Heart left ventricle (tissue), 16 donors: ENCODE results near the gene TPD52L2. TPM values are rescaled to one million over a fixed set of nuclear protein-coding genes. Genes with fewer than 3 reads are reported as not detected.

ENCODE experiments used
- ATAC-seq, 4 donors: fragments of 200-7000 bp; cut with Tn5 transposase; one replicate each; pipeline ENCODE4 v1.9.1; 2020 to 2022; ENCODE audit warnings: moderate library complexity in 4 of 4, mild to moderate bottlenecking in 3 of 4, moderate number of reproducible peaks in 1 of 4
- DNase-seq, 5 donors: peaks; one replicate each; pipeline ENCODE4 v3.0.0-alpha.2; 2020
- H3K27ac ChIP-seq, 12 donors: fragments of 200-600 bp; sonication (generic) in 4 of 12; one replicate each; pipeline versions ENCODE4 v1.5.0 to v1.8.0; 2016 to 2022; ENCODE audit warnings: mild to moderate bottlenecking in 2 of 12
- H3K27me3 ChIP-seq, 9 donors: fragments of 200-600 bp; sonication (generic) in 2 of 9; one replicate each; pipeline versions ENCODE4 v1.5.1 to v1.8.0; 2016 to 2022; ENCODE audit warnings: mild to moderate bottlenecking in 3 of 9
- H3K36me3 ChIP-seq, 9 donors: fragments of 200-600 bp; sonication (generic) in 2 of 9; one replicate each; pipeline versions ENCODE4 v1.5.0 to v1.8.0; 2018 to 2022; ENCODE audit warnings: mild to moderate bottlenecking in 2 of 9
- H3K4me1 ChIP-seq, 12 donors: fragments of 200-600 bp; sonication (generic) in 4 of 12; one replicate each; pipeline versions ENCODE4 v1.5.0 to v1.8.0; 2016 to 2022; ENCODE audit warnings: mild to moderate bottlenecking in 3 of 12
- H3K4me3 ChIP-seq, 12 donors: fragments of 200-600 bp; sonication (generic) in 4 of 12; one replicate each; pipeline versions ENCODE4 v1.5.0 to v1.8.0; 2017 to 2022; ENCODE audit warnings: mild to moderate bottlenecking in 9 of 12, moderate library complexity in 4 of 12
- H3K9me3 ChIP-seq, 12 donors: fragments of 200-600 bp; sonication (generic) in 4 of 12; one replicate each; pipeline versions ENCODE4 v1.5.0 to v1.8.0; 2016 to 2022; ENCODE audit warnings: mild to moderate bottlenecking in 1 of 12
- CTCF ChIP-seq, 12 donors: fragments of 200-600 bp; sonication (generic) in 4 of 12; IDR thresholded peaks; one replicate each; pipeline versions ENCODE4 v1.5.0 to v1.8.0; 2018 to 2022; ENCODE audit warnings: antibody characterized with exemption in 12 of 12, mild to moderate bottlenecking in 5 of 12
- POLR2A ChIP-seq, 2 donors: fragments of 450-650 bp; IDR thresholded peaks; one replicate each; pipeline ENCODE4 v1.6.1; 2017; ENCODE audit warnings: antibody characterized with exemption in 2 of 2, mild to moderate bottlenecking in 2 of 2, moderate library complexity in 2 of 2
- WGBS, 4 donors: extraction: QIAGEN DNeasy Blood & Tissue Kit in 2 of 4; methylation state at CpG; one replicate each; pipeline versions ENCODE4 v1.1.5 to v1.1.7; 2013 to 2018; 5-methylcytosine and 5-hydroxymethylcytosine counted together
- intact Hi-C, 10 donors: fragments of 100-400 bp; cut with DNase I; formaldehyde crosslinking; loops; one replicate each; pipeline versions ENCODE4 v1.11.1 to v1.14.2; 2022
- polyA plus RNA-seq, 2 donors: library from polyadenylated mRNA; stranded (reverse); fragments of 200-250 nt; gene quantifications; one replicate each; pipeline ENCODE4 v1.2.3, GENCODE V29; 2013
- total RNA-seq, 9 donors: library from RNA; depleted of rRNA in 2 of 9; stranded (reverse); fragments of >200 nt in 2 of 9; fragmentation: NEBNext Ultra II Directional in 3 of 9; extraction: Animal tissue kit (Norgen Biotek cat#: 25700) in 3 of 9; gene quantifications; one replicate each; pipeline versions ENCODE4 v1.1.0 to v1.2.4, GENCODE V29; 2016 to 2023
- donor health status: ischemic (EF 13 %, LVEDD 7.1; RV severe dilation, severe dysfunction).
- donor health status: healthy with polysubstance abuse.
- donor health status: DM: no; HTN: yes; CAD: no.
- donor health status: DM: no; HTN: no; CAD: no.
- donor health status: ischemic (EF 25% LVEDD 6.9; RV normal size, moderate dysfunction).
- donor health status: ischemic (EF 25% LVEDD 5.7; RV mildly dilated, moderate dysfunction).
- donor health status: healthy.
- donor health status: DM: yes; HTN: yes; CAD: no.
- donor health status: ischemic (EF 35%, LVEDD 5.7; RV mildly dilated, moderate dysfunction).
- donor health status: nonischemic (EF 11% LVEDD 7.7; RV severe dilation, severe dysfunction).
- donor health status: DM: yes; HTN: yes; CAD: no.
- donor health status: PGD.
- donor health status: ischemic (EF 29% LVEDD 5.4; RV normal size, mild dysfunction).
- donor health status: nonischemic (EF 23%, LVEDD 6.1; RV moderate dilation, normal function).

TPD52L2 gene
- total and polyA plus RNA-seq, 11 donors, result 44.4 to 179 (median 72.2) TPM

- H3K36me3 ChIP-seq, result peaks cover 0 to 17% (median 4%) of the 10 kb centered on the region in 9 donors
- peak overlapping the region; percentile 49 to 88 (median 80) for H3K27ac ChIP-seq
- no peaks in the 10 kb centered on the region for H3K9me3 ChIP-seq
- intact Hi-C loops, result loop anchor here in 7 of 10 donors (2.0 to 5.0 kb wide), 5 partner anchors 30 to 72 kb away; no protein-coding TSS in a partner anchor
- no peaks in the 10 kb centered on the region for H3K27me3 ChIP-seq
- H3K4me1 ChIP-seq, result peaks cover 26 to 79% (median 61%) of the 10 kb centered on the region in 12 donors
- H3K4me3 ChIP-seq, result peak overlapping the region in 1 of 12 donors; percentile 24
- ATAC-seq, result no peak
- TF ChIP-seq POLR2A (IDR thresholded peaks at IDR 0.05), result no peak
- peak in 2 of 12 donors; percentile 21 to 40 for TF ChIP-seq CTCF (IDR thresholded peaks at IDR 0.05)
- no peak for DNase-seq
- 27 to 45% (median 38%) methylated on average over 5 to 7 of the region's 7 CpGs for WGBS, 4 donors
Observed at GRCh38 chr20:63859166-63859699, 5.8 kb upstream of the TPD52L2 start.

- Histone ChIP-seq H3K4me3 (no peak overlapping the region), H3K4me1 (peaks cover 21 to 67% (median 51%) of the 10 kb centered on the region in 12 donors), H3K27ac (peak overlapping the region in 8 of 12 donors; percentile 0 to 88 (median 22)), H3K27me3 (no peaks in the 10 kb centered on the region), H3K9me3 (no peaks in the 10 kb centered on the region), H3K36me3 (peaks cover 0 to 17% (median 4%) of the 10 kb centered on the region in 9 donors)
- DNase-seq (peak in 1 of 5 donors; percentile 69), ATAC-seq (no peak)
- TF ChIP-seq CTCF (IDR thresholded peaks at IDR 0.05) (no peak), POLR2A (IDR thresholded peaks at IDR 0.05) (no peak)
- intact Hi-C loops, result loop anchor here in 9 of 10 donors (5.0 to 10.0 kb wide), 13 partner anchors 33 to 326 kb away; partner anchors contain the start of genes PTK6 (in 3 of the 9), ARFRP1 (in 1 of the 9), GMEB2 (in 1 of the 9) and RTEL1 (in 1 of the 9)
- WGBS, 4 donors, result 69 to 83% (median 78%) methylated on average over 16 to 17 of the region's 17 CpGs
Observed at GRCh38 chr20:63860325-63861051, 4.6 kb upstream of the TPD52L2 start.

- TF ChIP-seq CTCF (IDR thresholded peaks at IDR 0.05) (no peak), POLR2A (IDR thresholded peaks at IDR 0.05) (no peak)
- H3K27ac ChIP-seq, result peak within 1 kb of the TSS in 7 of 12 donors; percentile 0 to 88 (median 20)
- H3K27me3 ChIP-seq, result no peaks in the 10 kb centered on the region
- peaks cover 17 to 67% (median 51%) of the 10 kb centered on the region in 12 donors for H3K4me1 ChIP-seq
- 95 to 98% (median 97%) methylated on average over 18 to 59 of the region's 59 CpGs for WGBS, 4 donors
- peaks cover 0 to 17% (median 4%) of the 10 kb centered on the region in 9 donors for H3K36me3 ChIP-seq
- intact Hi-C loops, result loop anchor here in 9 of 10 donors (5.0 to 10.0 kb wide), 13 partner anchors 34 to 327 kb away; partner anchors contain the start of genes PTK6 (in 3 of the 9), ARFRP1 (in 1 of the 9), GMEB2 (in 1 of the 9) and RTEL1 (in 1 of the 9)
- no peaks in the 10 kb centered on the region for H3K9me3 ChIP-seq
- DNase-seq, result peak in 1 of 5 donors; percentile 46
- ATAC-seq, result no peak
- H3K4me3 ChIP-seq, result no peak within 1 kb of the TSS
Observed at GRCh38 chr20:63861365-63861934, 3.6 kb upstream of the TPD52L2 start, which contains the start of gene ABHD16B. Gene ABHD16B, plus strand, starts transcription at chr20:63861498. Its CDS starts 43 bp downstream, at chr20:63861541.
